ENCODE data around the gene SPSB3. TPM values are rescaled to one million over a fixed set of nuclear protein-coding genes. Genes with fewer than 3 reads are reported as not detected.

The SPSB3 gene
- total and polyA plus RNA-seq, 9 of the 15 experiments (the other 6 are each of a cell fraction or from before 2014, with no cell fraction given), result 0.39 to 37.4 (median 7.1) TPM

DNA sequence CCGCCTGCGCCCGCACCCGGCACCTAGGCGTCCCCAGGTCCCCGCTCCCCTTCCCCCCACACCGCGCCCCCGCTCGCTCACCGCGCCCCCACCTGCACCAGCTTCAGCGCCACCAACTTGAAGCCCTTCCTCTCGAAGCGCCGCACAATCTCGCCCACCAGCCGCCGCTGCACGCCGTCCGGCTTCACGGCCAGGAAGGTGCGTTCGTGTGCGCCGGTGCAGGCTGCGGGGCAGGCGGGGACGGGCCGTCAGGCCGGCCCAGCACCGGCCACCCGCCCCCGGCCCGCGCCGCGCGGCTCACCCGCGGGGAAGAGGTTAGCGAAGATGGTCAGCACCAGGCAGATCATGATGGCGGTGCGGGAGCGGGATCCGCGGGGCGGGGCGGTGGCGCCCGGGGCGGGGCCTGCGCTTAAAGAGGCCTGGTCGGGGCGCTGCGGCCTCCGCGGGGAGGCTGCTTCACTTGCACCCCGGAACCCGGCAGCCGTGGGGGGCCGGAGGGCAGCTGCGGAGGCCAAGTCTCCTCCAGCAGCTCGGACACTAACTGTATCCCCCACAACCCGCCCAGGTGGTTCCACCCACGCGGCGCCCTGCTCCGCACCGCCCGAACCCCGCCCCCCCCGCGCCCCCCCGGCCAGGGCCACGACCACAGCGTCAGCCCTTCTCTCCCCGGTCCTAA lies 11.0 kb downstream of the SPSB3 start, which contains the start of gene NME3:
NME3 (minus strand) TSS at position 356 of the 676 bp plus-strand sequence; CDS start at position 347, 9 bp downstream.
- H3K27me3 ChIP-seq (ENCODE audit: control insufficient read depth in 2 of 2, insufficient read depth in 2 of 2, low read length in 2 of 2), result no peaks in the 10 kb centered on the region
- CTCF ChIA-PET (ENCODE audit: low intra/inter-chr PET ratio), result no interaction called here
- H3K79me2 ChIP-seq (ENCODE audit: control insufficient read depth, insufficient read depth, low read length), result peaks cover 51% of the 10 kb centered on the region
- in situ Hi-C loops (cut with MboI) (no loop called here), intact Hi-C loops (cut with micrococcal nuclease) (no loop called here)
- POLR2A ChIA-PET, result interaction anchor here (0.6 to 4.3 kb wide), 9 partner anchors 8 to 384 kb away, joined by 3 to 35 read pairs (median 5); partner anchors contain the start of genes FAHD1, HAGH, NUBP2 and RPS2
- FAIRE-seq (no peak), ATAC-seq (peak; percentile 73), DNase-seq (ENCODE audit: extremely low read depth in 1 of 4, low spot score in 3 of 4) (peak; percentile 71 to 85 (median 79))
- peak within 1 kb of the TSS; percentile 96 for H3K4me3 ChIP-seq
- peaks cover 2% of the 10 kb centered on the region for H3K9me1 ChIP-seq (ENCODE audit: control insufficient read depth, insufficient read depth, low read length)
- peaks cover 8% of the 10 kb centered on the region; the same call in 1 of the 2 replicates for H4K20me1 ChIP-seq (replicated peaks; ENCODE audit: control insufficient read depth, insufficient read depth, low read length)
- peak within 1 kb of the TSS; percentile 59; the same call in 1 of the 2 replicates for H2AFZ ChIP-seq (ENCODE audit: low read depth, low read length)
- H3K4me1 ChIP-seq (replicated peaks in 1 of 2; ENCODE audit: control insufficient read depth in 2 of 2, insufficient read depth in 2 of 2, low read length in 2 of 2), result peaks cover 20 to 96% of the 10 kb centered on the region in 2 experiments; a peak in 4 of 5 replicates
- H3K36me3 ChIP-seq (ENCODE audit: control insufficient read depth, insufficient read depth, low read length), result peaks cover 69% of the 10 kb centered on the region; the same call in 2 of the 3 replicates
- WGBS (ENCODE audit: insufficient coverage, low coverage, missing lambda C conversion rate), result 1% methylated on average over 15 of the region's 79 CpGs
- no peaks in the 10 kb centered on the region for H3K9me3 ChIP-seq (replicated peaks; ENCODE audit: control insufficient read depth, insufficient read depth, low read depth, low read length)
- peak within 1 kb of the TSS; percentile 93 to 95 for H3K9ac ChIP-seq (ENCODE audit: insufficient read depth in 1 of 2, low read depth in 2 of 2, low read length in 2 of 2)
- BruUV-seq (replicated peaks), result no TSS peak
- H3K4me2 ChIP-seq (ENCODE audit: insufficient read depth, low read length), result peak within 1 kb of the TSS; percentile 98
- peak within 1 kb of the TSS; percentile 96 for H3K27ac ChIP-seq (ENCODE audit: extremely low read depth, low read depth, low read length)
- peak in 2 of 3 experiments; percentile 71 to 84 for TF ChIP-seq YY1 (IDR thresholded peaks at IDR 0.05; ENCODE audit: borderline replicate concordance in 1 of 3, control insufficient read depth in 1 of 3, extremely low read depth in 1 of 3, insufficient read depth in 3 of 3, insufficient read length in 1 of 3, insufficient replicate concordance in 2 of 3, low read depth in 1 of 3, low read length in 2 of 3)
- no peak for TF ChIP-seq U2AF2 (optimal IDR thresholded peaks at IDR 0.05; ENCODE audit: low read depth, low read length)
- no peak for TF ChIP-seq ARID2 (IDR thresholded peaks at IDR 0.05)
- TF ChIP-seq, protein P1, sequence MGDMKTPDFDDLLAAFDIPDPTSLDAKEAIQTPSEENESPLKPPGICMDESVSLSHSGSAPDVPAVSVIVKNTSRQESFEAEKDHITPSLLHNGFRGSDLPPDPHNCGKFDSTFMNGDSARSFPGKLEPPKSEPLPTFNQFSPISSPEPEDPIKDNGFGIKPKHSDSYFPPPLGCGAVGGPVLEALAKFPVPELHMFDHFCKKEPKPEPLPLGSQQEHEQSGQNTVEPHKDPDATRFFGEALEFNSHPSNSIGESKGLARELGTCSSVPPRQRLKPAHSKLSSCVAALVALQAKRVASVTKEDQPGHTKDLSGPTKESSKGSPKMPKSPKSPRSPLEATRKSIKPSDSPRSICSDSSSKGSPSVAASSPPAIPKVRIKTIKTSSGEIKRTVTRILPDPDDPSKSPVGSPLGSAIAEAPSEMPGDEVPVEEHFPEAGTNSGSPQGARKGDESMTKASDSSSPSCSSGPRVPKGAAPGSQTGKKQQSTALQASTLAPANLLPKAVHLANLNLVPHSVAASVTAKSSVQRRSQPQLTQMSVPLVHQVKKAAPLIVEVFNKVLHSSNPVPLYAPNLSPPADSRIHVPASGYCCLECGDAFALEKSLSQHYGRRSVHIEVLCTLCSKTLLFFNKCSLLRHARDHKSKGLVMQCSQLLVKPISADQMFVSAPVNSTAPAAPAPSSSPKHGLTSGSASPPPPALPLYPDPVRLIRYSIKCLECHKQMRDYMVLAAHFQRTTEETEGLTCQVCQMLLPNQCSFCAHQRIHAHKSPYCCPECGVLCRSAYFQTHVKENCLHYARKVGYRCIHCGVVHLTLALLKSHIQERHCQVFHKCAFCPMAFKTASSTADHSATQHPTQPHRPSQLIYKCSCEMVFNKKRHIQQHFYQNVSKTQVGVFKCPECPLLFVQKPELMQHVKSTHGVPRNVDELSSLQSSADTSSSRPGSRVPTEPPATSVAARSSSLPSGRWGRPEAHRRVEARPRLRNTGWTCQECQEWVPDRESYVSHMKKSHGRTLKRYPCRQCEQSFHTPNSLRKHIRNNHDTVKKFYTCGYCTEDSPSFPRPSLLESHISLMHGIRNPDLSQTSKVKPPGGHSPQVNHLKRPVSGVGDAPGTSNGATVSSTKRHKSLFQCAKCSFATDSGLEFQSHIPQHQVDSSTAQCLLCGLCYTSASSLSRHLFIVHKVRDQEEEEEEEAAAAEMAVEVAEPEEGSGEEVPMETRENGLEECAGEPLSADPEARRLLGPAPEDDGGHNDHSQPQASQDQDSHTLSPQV (IDR thresholded peaks at IDR 0.05), result 0 out of 2 replicates have a peak, but pooled peaks have one; percentile 30
- TF ChIP-seq U2AF1 (optimal IDR thresholded peaks at IDR 0.05; ENCODE audit: low read depth, low read length), result no peak
- TF ChIP-seq RBM15 (IDR thresholded peaks at IDR 0.05; ENCODE audit: insufficient read depth, low read length), result no peak
- no peak for TF ChIP-seq ZNF764 (CRISPR knock-in tag; IDR thresholded peaks at IDR 0.05; ENCODE audit: low read depth)
- TF ChIP-seq, protein P2, sequence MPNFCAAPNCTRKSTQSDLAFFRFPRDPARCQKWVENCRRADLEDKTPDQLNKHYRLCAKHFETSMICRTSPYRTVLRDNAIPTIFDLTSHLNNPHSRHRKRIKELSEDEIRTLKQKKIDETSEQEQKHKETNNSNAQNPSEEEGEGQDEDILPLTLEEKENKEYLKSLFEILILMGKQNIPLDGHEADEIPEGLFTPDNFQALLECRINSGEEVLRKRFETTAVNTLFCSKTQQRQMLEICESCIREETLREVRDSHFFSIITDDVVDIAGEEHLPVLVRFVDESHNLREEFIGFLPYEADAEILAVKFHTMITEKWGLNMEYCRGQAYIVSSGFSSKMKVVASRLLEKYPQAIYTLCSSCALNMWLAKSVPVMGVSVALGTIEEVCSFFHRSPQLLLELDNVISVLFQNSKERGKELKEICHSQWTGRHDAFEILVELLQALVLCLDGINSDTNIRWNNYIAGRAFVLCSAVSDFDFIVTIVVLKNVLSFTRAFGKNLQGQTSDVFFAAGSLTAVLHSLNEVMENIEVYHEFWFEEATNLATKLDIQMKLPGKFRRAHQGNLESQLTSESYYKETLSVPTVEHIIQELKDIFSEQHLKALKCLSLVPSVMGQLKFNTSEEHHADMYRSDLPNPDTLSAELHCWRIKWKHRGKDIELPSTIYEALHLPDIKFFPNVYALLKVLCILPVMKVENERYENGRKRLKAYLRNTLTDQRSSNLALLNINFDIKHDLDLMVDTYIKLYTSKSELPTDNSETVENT (CRISPR knock-in tag; IDR thresholded peaks at IDR 0.05), result peak; percentile 30; the same call in 1 of the 2 replicates
- no peak for TF ChIP-seq ARID1B (IDR thresholded peaks at IDR 0.05)
- peak; percentile 51 for TF ChIP-seq SAP30 (IDR thresholded peaks at IDR 0.05; ENCODE audit: borderline replicate concordance, insufficient read depth, low read depth, low read length, poor library complexity, severe bottlenecking)
- TF ChIP-seq ZNF551 (CRISPR knock-in tag; IDR thresholded peaks at IDR 0.05), result no peak
- TF ChIP-seq BRCA1 (IDR thresholded peaks at IDR 0.05), result no peak
- no peak for TF ChIP-seq BRCA1 (CRISPR knock-in tag; IDR thresholded peaks at IDR 0.05)
- TF ChIP-seq MAZ (CRISPR knock-in tag; conservative IDR thresholded peaks at IDR 0.05 in 1 of 2, IDR thresholded peaks at IDR 0.05 in 1 of 2), result peak; percentile 67 to 86

Data from K562 (cell line).